Osteocyte (in vitro differentiated cells): ENCODE results near the gene LNX1. TPM values are rescaled to one million over a fixed set of nuclear protein-coding genes. Genes with fewer than 3 reads are reported as not detected.

Source experiments
- DNase-seq: peaks from one replicate; pipeline ENCODE4 v3.0.0; 2021; ENCODE audit warnings: mixed read lengths; ENCODE audit not compliant: unreplicated experiment; ENCODE audit errors: extremely low spot score
- H3K27ac Mint-ChIP-seq: one replicate; pipeline ENCODE4 v1.8.0; 2021; ENCODE audit warnings: mild to moderate bottlenecking, mixed read lengths; ENCODE audit not compliant: unreplicated experiment
- H3K27me3 Mint-ChIP-seq: one replicate; pipeline ENCODE4 v1.8.0; 2021; ENCODE audit warnings: mixed read lengths; ENCODE audit not compliant: unreplicated experiment
- H3K36me3 Mint-ChIP-seq: one replicate; pipeline ENCODE4 v1.8.0; 2021; ENCODE audit warnings: mixed read lengths; ENCODE audit not compliant: unreplicated experiment
- H3K4me1 Mint-ChIP-seq: one replicate; pipeline ENCODE4 v1.8.0; 2021; ENCODE audit warnings: mixed read lengths; ENCODE audit not compliant: unreplicated experiment
- H3K4me3 Mint-ChIP-seq: one replicate; pipeline ENCODE4 v1.8.0; 2021; ENCODE audit warnings: mild to moderate bottlenecking, moderate library complexity, mixed read lengths; ENCODE audit not compliant: unreplicated experiment
- H3K9me3 Mint-ChIP-seq: one replicate; pipeline ENCODE4 v1.8.0; 2021; ENCODE audit warnings: mixed read lengths; ENCODE audit not compliant: unreplicated experiment
- total RNA-seq: library from RNA; stranded (reverse); gene quantifications from 2 replicates; pipeline ENCODE4 v1.2.1, GENCODE V29; 2021
- TF ChIP-seq, protein P1 (sequence below): fragments of 200-600 bp; sonication (generic); IDR thresholded peaks from 2 replicates; pipeline ENCODE4 v1.5.0; 2021; ENCODE audit warnings: antibody characterized with exemption, mild to moderate bottlenecking, moderate library complexity

Gene LNX1
- total RNA-seq, 1 donor from 2014 or later = 0.24 TPM

DNA sequence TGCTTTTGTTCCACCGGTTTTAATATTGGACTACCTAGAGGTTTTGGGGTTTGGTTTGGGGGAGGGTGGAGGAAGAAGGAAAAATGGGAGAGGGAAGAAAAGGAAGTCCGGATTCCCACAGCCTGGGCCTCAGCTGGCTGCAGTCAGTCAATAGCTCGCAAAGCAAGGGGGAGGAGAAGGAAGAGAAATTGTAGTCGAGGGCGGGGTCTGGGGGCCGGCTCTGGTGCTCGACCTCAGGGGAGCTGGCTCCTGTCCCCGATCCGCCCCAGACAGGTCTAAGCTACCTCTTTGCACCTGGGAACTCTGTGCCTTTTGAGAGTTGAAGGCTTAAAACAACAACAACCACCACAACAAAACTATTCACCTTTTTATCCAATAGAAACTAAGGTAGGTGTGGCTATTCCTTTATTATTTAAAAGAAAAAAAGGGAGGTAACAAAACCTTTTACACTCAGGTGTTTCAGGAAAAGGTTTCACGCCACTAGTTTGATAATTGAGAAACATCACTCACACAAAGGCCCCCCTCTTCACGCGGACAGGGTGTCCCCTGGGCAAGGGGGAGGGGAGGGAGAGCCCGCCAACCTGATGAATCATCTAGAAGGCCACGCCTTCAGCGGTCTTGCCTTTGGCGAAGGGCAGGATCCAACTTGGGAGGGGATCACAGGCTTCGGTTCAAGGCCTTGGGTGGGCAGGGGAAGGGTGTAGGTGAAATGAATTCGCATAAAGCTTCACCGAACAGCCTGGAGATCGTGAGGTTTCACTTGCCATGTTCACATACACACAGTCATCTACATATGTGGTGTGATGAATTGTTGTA is 1.6 kb upstream of the LNX1 start:
- H3K27me3 Mint-ChIP-seq = no peaks in the 10 kb centered on the region
- no peaks in the 10 kb centered on the region for H3K9me3 Mint-ChIP-seq
- H3K27ac Mint-ChIP-seq = peak overlapping the region; percentile 87
- no peak for DNase-seq
- TF ChIP-seq, protein P1, sequence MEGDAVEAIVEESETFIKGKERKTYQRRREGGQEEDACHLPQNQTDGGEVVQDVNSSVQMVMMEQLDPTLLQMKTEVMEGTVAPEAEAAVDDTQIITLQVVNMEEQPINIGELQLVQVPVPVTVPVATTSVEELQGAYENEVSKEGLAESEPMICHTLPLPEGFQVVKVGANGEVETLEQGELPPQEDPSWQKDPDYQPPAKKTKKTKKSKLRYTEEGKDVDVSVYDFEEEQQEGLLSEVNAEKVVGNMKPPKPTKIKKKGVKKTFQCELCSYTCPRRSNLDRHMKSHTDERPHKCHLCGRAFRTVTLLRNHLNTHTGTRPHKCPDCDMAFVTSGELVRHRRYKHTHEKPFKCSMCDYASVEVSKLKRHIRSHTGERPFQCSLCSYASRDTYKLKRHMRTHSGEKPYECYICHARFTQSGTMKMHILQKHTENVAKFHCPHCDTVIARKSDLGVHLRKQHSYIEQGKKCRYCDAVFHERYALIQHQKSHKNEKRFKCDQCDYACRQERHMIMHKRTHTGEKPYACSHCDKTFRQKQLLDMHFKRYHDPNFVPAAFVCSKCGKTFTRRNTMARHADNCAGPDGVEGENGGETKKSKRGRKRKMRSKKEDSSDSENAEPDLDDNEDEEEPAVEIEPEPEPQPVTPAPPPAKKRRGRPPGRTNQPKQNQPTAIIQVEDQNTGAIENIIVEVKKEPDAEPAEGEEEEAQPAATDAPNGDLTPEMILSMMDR = no peak
- H3K4me3 Mint-ChIP-seq = peak overlapping the region; percentile 70
- H3K4me1 Mint-ChIP-seq = peaks cover 33% of the 10 kb centered on the region
- H3K36me3 Mint-ChIP-seq = no peaks in the 10 kb centered on the region

DNA sequence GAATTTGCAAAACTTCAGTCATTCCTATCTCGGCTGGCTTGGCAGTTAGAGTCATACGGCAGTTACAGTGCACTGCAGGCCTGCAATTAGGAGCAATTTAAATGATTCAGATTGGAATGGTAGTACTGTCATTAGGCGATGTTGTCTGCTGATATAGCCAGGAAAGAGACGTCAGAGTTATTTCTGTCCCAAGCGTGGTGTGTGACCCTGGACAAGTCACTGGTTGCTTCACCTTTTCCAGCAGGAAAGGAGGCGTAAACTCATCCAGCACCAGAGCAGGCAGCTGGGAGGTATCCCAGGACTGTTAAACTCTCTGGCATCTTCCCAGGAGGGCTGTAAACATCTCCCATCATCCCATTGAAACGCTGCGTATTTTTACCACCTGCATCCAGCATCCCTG is 836 bp upstream of the LNX1 start:
- TF ChIP-seq, protein P1 = no peak
- Mint-ChIP-seq H3K27me3 (no peaks in the 10 kb centered on the region), H3K27ac (peak overlapping the region; percentile 87), H3K4me1 (peaks cover 33% of the 10 kb centered on the region), H3K4me3 (peak overlapping the region; percentile 70), H3K36me3 (no peaks in the 10 kb centered on the region), H3K9me3 (no peaks in the 10 kb centered on the region)
- DNase-seq = no peak

DNA sequence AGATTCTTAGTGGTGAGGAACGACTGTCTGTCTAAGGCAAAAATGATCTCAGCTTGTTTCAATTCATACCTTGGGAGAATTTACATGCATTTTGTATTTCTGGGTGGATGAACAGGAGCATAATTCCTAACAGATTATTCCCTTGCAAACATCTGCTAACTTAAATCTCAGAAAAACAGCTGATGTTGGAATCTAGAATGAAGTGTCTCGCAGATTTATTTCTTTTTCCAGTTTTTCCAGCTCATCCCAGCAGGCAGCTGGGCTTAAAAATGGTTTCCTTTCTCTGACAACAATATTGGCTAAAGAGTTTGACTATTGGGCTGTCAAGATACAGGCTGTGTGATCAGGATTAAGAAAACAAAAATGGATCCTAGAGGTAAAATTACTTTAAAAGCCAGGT is 1.1 kb downstream of the LNX1 start:
- Mint-ChIP-seq H3K27me3 (no peaks in the 10 kb centered on the region), H3K36me3 (no peaks in the 10 kb centered on the region), H3K27ac (no peak overlapping the region), H3K9me3 (no peaks in the 10 kb centered on the region), H3K4me1 (peaks cover 43% of the 10 kb centered on the region), H3K4me3 (no peak overlapping the region)
- TF ChIP-seq, protein P1 = no peak
- no peak for DNase-seq

DNA sequence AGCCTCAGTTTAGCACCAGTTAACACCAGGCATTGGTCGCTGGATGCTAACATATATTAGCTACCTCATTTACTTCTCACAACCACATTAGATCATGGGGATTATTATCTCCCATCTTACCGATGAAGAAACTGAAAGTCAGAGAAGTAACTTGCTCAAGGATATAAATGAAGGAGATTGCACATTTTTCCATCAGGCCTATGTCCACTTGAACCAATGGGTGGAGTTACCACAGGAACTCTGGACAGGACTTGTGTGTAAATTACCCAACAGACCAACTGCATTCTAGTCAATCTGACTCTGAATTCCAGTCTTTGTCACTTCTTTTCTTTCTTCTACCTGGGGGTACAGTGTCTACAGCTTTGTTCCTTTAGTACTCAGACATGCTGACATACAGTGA is 1.8 kb downstream of the LNX1 start:
- H3K27me3 Mint-ChIP-seq = no peaks in the 10 kb centered on the region
- H3K4me3 Mint-ChIP-seq = no peak overlapping the region
- TF ChIP-seq, protein P1 = no peak
- H3K9me3 Mint-ChIP-seq = no peaks in the 10 kb centered on the region
- DNase-seq = no peak
- H3K4me1 Mint-ChIP-seq = peaks cover 43% of the 10 kb centered on the region
- H3K36me3 Mint-ChIP-seq = no peaks in the 10 kb centered on the region
- no peak overlapping the region for H3K27ac Mint-ChIP-seq

DNA sequence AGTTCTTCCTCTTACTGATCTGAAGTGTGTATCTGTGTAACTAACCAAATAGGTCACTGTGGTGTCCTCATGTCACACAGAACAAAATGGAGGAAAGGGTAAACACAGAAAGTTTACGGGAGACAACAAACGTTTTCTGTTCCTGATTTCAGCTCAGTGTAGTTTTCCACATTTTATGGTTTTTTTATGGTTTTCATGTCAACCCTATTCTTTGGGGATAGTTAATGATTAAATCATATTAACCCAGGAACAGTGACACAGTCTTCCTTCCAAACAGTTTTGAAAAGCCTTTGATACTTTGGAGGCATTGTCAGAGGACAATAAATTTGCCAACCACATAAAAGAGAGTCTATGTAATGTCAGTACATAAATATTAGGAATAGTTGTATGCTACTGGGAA is 4.2 kb downstream of the LNX1 start:
- TF ChIP-seq, protein P1 = no peak
- Mint-ChIP-seq H3K27me3 (no peaks in the 10 kb centered on the region), H3K4me3 (no peak overlapping the region), H3K4me1 (peaks cover 44% of the 10 kb centered on the region), H3K36me3 (no peaks in the 10 kb centered on the region), H3K27ac (no peak overlapping the region), H3K9me3 (no peaks in the 10 kb centered on the region)
- DNase-seq = no peak
